Activated T-cell treated with anti-CD3 and anti-CD28 coated beads, Interleukin-2, amount 50 U/mL, for 1 hour (primary cell): ENCODE data around the gene KMO.

Experiments used
- DNase-seq: peaks from one replicate; pipeline ENCODE4 v3.0.0-alpha.2; 2020

Gene KMO

GRCh38 chr1:241598249-241598648, 66.1 kb downstream of the KMO start:
- DNase-seq = no peak

- DNase-seq = no peak
Observed at GRCh38 chr1:241600496-241600901, 68.3 kb downstream of the KMO start.

GRCh38 chr1:241603731-241604245, 71.6 kb downstream of the KMO start:
- DNase-seq = no peak

- no peak for DNase-seq
Observed at GRCh38 chr1:241605146-241605805, 73.1 kb downstream of the KMO start.

GRCh38 chr1:241606544-241606943, 74.4 kb downstream of the KMO start:
- no peak for DNase-seq

GRCh38 chr1:241607497-241607896, 75.3 kb downstream of the KMO start:
- DNase-seq = no peak

- DNase-seq = no peak
Observed at GRCh38 chr1:241608379-241609033, 76.3 kb downstream of the KMO start.

- DNase-seq = no peak
Observed at GRCh38 chr1:241610056-241610815, 78.1 kb downstream of the KMO start.

GRCh38 chr1:241611063-241611462, 78.9 kb downstream of the KMO start:
- DNase-seq = no peak

- DNase-seq = no peak
Observed at GRCh38 chr1:241611736-241612135, 79.6 kb downstream of the KMO start.

- DNase-seq = no peak
Observed at GRCh38 chr1:241612533-241613477, 80.6 kb downstream of the KMO start.

- no peak for DNase-seq
Observed at GRCh38 chr1:241614144-241614543, 82.0 kb downstream of the KMO start.

GRCh38 chr1:241614572-241614971, 82.4 kb downstream of the KMO start:
- DNase-seq = no peak

GRCh38 chr1:241615043-241615974, 83.1 kb downstream of the KMO start:
- DNase-seq = no peak

- no peak for DNase-seq
Observed at GRCh38 chr1:241617426-241617825, 85.2 kb downstream of the KMO start.

GRCh38 chr1:241622669-241623068, 90.5 kb downstream of the KMO start:
- no peak for DNase-seq

- DNase-seq = no peak
Observed at GRCh38 chr1:241624935-241625334, 92.8 kb downstream of the KMO start.

GRCh38 chr1:241627453-241628259, 95.5 kb downstream of the KMO start:
- no peak for DNase-seq

- DNase-seq = no peak
Observed at GRCh38 chr1:241630005-241630404, 97.8 kb downstream of the KMO start.

- no peak for DNase-seq
Observed at GRCh38 chr1:241630476-241630875, 98.3 kb downstream of the KMO start.

- no peak for DNase-seq
Observed at GRCh38 chr1:241630899-241631298, 98.7 kb downstream of the KMO start.
